ENCODE measurements around the gene SIPA1L3.

The SIPA1L3 gene

GRCh38 chr19:38072776-38073750, 166.1 kb downstream of the SIPA1L3 start:
- DNase-seq (ENCODE audit: insufficient read length, low spot score) (no peak), FAIRE-seq (no peak)
- no peak for TF ChIP-seq CTCF (IDR thresholded peaks at IDR 0.05; ENCODE audit: insufficient read depth, missing control alignments)

GRCh38 chr19:38073841-38074685, 167.1 kb downstream of the SIPA1L3 start:
- peak; percentile 95 for FAIRE-seq
- peak; percentile 72 for TF ChIP-seq CTCF (IDR thresholded peaks at IDR 0.05; ENCODE audit: insufficient read depth, missing control alignments)
- DNase-seq (ENCODE audit: insufficient read length, low spot score), result peak; percentile 85

- no peak for FAIRE-seq
- no peak for TF ChIP-seq CTCF (IDR thresholded peaks at IDR 0.05; ENCODE audit: insufficient read depth, missing control alignments)
- no peak for DNase-seq (ENCODE audit: insufficient read length, low spot score)
These were observed 169.3 kb downstream of the SIPA1L3 start for GRCh38 chr19:38076337-38076736.

- FAIRE-seq, result no peak
- no peak for DNase-seq (ENCODE audit: insufficient read length, low spot score)
- no peak for TF ChIP-seq CTCF (IDR thresholded peaks at IDR 0.05; ENCODE audit: insufficient read depth, missing control alignments)
These were observed 171.4 kb downstream of the SIPA1L3 start for GRCh38 chr19:38078302-38078930.

GRCh38 chr19:38079926-38080380, 172.9 kb downstream of the SIPA1L3 start:
- FAIRE-seq (no peak), DNase-seq (ENCODE audit: insufficient read length, low spot score) (no peak)
- no peak for TF ChIP-seq CTCF (IDR thresholded peaks at IDR 0.05; ENCODE audit: insufficient read depth, missing control alignments)

GRCh38 chr19:38081547-38082255, 174.7 kb downstream of the SIPA1L3 start:
- TF ChIP-seq CTCF (IDR thresholded peaks at IDR 0.05; ENCODE audit: insufficient read depth, missing control alignments), result no peak
- no peak for FAIRE-seq

More at GRCh38 chr19:38081547-38082255, 174.7 kb downstream of the SIPA1L3 start:
- DNase-seq (ENCODE audit: insufficient read length, low spot score), result no peak

All from D721Med (cell line).